ENCODE measurements around the gene RAD23B.
"Not testable (repeated sequence)": the region's sequence is repeated elsewhere in the genome, so short reads cannot be mapped to it uniquely, and the experiment has no call there.

Gene RAD23B

DNA sequence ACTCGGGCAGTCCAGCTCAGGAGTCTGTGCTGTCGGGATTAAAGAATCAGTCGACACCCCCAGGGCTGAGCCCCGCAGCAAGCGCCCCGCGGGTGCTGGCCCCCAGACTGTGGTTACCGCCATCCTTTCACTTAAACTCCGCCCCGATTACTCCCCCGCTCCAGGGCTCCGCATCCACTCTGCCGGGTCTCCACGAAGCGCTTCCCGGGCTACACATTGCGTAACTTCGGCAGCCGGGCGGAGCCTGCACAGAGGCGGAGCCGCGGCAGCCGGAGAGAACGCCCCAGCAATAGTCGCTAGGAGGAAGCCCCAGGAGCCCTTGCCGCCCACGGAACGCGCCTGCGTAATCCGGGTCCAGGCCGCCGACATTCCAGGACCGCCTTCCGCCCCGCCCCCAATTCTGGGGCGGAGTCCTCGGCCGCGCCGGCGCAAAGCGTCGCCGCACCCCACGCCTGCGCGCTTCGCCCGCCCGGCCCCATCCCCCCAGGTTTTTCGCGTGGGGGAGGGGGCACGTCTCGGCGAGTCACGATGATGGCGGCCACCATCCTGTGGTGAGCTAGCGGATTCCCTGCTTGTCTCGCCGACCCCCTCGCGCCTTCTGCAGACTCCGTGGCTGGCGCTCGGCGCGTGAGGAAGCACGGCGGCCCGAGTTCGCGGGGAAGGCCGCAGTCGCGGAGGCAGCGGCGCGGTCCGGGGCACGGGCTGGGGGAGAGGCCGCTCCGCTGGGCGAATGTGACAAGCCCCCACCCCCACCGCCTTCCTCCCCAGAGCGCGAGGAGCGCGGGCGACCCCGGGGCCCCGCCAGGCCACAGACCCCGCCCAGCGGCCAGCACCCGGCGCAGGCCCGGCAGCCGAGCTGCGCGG lies at the start of gene RAD23B:
TSS of gene RAD23B (plus strand) at position 521 of the 864 bp plus-strand sequence. CDS start 351 bp downstream, outside the sequence.
- ATAC-seq: peak; percentile 90 to 91

GRCh38 chr9:107235765-107236442 lies 47.2 kb upstream of the RAD23B start:
- no peak for ATAC-seq

DNA sequence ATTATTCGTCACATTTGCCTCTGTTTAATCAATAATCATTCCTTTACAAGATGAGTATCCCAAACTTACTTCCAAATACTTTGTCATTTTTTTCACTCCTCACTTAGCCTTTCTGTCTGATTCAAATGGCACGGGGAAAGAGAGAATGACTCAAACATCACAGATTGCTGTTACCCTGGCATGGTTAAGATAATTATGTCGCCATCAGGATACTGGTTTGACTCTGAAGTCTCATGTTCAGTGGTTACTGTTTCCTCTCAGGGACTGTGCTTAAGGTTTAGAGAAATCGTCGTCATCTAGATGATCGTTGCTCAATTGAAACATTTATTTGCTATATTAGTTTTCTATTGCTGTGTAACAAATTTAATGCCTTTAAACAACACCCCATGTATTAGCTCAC lies 45.2 kb upstream of the RAD23B start:
- peak; percentile 53 to 86 for ATAC-seq

DNA sequence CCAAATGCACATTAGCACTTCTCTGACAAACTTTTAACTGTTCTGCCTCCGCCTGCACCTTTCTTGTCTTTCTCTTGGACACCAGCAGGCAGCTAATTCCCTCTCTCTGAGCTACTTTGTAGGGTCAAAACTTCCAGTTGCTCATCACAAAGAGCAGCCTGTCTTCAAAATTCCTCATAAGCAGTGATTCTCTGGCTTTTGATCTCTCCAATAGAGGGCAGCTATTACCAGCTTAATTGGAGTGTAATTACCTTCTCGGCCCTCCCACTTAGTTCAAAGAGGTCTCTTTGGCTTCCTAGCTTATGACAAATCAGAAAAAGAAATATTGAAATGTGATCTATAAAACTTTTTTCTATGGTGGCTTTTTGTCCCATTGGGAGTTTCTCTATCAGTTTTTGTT lies 43.6 kb upstream of the RAD23B start:
- ATAC-seq: no peak

DNA sequence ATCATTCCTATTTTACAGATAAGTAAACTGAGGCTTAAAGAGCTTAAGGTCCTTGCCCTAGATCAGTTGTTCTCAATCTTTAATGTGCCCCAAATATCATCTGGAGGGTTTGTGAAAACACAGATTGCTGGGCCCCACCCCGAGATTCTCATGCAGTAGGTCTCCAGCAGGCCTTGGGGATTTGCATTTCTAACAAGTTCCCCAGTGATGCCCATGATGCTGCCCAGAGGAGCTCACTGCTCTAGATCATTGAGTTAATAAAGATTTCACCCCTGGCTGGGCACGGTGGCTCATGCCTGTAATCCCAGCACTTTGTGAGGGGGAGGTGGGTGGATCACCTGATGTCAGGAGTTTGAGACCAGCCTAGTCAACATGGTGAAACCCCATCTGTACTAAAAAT lies 42.8 kb upstream of the RAD23B start:
- no peak for ATAC-seq

DNA sequence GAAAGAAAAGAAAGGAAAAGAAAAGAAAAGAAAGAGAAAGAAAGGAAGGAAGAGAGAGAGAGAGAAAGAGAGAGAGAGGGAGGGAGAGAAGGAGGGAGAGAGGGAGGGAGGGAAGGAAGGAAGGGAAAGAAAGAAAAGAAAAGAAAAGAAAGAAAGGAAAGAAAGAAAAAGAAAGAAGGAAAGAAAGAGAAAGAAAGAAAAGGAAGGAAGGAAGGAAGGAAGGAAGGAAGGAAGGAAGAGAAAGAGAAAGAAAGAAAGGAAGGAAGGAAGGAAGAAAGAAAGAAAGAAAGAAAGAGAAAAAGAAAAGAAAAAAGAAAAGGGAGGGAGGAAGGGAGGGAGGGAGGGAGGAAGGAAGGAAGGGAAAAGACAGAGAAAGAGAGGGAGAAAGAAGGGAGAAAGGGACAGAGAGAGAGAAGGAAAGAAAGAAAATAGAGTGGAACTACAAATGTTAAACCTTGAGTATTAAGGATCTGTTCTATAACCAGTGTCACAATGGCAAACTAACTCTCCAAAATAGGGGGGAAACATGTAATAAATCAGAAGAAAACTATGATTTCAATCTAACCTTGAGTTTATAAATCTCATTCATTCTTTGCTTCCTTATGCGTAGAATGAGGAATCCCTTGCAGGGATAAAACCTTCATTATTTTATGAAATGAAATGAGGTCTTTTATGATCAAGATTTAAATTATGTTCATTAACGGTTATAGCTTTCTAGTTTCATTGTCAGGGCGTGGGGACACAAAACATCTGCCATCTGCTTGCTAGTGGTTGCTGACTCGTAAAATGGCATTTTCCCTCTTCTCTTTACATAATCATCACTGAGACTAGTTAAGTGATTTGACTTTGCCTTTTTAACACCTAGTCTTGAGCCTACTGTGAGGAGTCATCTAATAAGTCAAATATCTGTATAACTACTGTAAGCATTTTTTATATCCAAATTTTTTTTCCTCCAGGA lies 40.7 kb upstream of the RAD23B start:
- ATAC-seq: peak; percentile 35 to 59

- peak; percentile 92 to 94 for ATAC-seq
Observed at GRCh38 chr9:107243742-107244141, 39.3 kb upstream of the RAD23B start.

GRCh38 chr9:107246259-107247254 lies 36.5 kb upstream of the RAD23B start:
- ATAC-seq: no peak

GRCh38 chr9:107248714-107249113 lies 34.4 kb upstream of the RAD23B start:
- ATAC-seq: no peak

DNA sequence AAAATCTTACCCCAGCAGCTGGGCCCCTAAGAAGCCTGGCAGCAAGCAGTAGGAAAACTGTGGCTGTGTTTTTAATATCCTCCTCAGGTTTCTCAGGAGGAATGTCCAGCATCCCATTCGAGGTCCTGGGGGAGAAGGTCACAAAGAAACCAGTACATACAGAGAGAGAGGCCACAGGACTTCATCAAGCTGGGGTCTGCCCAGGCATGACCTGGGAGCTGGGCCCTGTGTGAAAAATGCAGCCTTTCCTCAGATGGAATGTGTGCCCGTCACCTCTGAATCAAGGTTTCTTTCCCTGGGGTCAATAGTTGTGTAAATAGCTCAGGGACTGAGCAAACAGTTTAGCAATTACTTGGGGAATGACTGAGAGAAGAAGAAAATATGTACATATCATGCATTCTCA lies 33.9 kb upstream of the RAD23B start:
- no peak for ATAC-seq

DNA sequence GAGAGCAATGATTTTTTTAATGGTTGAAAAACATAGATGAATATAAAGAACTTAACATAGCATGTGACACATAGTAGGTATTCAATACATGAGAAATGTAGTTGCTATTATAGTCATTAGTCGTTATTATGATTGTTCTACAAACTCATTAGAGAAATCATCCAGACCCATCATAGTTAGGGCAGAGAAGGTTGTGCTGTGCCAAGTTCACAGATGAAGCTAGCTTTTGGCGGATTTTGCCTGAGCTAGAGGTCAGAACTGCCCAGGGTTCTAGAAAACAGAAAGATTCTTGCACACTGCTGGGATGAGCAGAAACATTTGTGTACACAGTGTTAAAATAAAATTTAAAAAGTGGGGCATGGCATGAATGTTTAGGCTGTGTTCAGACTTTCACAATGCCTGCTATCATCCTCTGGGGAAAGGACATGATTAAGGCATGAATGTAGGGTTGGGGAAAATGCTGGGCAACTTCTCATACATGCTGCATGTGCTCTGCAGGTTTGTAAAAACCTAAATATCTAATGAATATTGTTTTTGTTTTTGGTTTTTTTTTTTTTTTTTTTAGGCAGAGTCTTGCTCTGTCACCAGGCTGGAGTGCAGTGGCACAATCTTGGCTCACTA lies 33.3 kb upstream of the RAD23B start:
- no peak for ATAC-seq

DNA sequence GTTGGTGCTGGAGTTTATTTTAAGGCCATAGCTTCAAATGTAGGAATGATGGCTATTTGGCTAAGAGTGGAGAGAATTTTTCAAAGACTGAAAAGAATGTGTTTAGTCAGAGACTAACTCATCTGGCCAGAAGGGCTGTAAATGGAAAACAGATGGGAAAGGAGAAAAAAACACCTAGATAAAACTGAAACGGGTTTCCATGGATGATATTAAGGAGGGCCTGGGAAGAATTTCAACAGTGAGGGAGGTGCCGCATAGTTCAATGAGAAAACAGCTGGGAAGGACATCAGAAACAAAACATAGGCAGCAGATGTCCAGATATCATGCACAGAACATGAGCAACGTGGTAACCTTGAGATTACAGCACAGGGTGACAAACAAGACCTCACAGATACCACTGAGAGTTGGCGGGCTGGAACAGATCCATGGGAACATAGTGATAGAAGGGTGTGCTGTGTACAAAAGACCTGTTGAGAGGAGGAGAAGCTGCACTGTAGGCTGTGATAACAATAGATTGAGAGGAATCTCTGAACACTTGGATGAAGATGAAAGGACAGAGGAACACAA lies 31.2 kb upstream of the RAD23B start:
- no peak for ATAC-seq

GRCh38 chr9:107258919-107259318 lies 24.2 kb upstream of the RAD23B start:
- ATAC-seq: no peak

DNA sequence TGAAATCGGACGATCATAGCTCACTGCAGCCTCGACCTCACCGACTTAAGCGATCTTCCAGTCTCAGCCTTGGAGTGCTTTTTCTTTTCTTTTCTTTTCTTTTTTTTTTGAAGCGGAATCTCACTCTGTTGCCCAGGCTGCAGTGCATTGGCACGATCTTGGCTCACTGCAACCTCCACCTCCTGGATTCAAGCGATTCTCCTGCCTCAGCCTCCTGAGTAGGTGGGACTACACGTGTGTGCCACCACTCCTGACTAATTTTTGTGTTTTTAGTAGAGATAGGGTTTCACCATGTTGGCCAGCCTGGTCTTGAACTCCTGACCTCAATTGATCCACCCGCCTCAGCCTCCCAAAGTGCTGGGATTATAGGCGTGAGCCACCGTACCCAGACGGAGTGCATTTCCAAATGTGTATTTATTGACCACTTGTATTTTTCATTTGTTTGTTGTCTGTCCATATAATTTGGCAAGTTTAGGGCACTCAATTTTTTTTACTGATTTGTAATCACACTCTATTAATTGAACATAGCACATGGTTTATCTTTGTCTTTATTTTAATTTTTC lies 23.2 kb upstream of the RAD23B start:
- ATAC-seq: not testable (repeated sequence)

DNA sequence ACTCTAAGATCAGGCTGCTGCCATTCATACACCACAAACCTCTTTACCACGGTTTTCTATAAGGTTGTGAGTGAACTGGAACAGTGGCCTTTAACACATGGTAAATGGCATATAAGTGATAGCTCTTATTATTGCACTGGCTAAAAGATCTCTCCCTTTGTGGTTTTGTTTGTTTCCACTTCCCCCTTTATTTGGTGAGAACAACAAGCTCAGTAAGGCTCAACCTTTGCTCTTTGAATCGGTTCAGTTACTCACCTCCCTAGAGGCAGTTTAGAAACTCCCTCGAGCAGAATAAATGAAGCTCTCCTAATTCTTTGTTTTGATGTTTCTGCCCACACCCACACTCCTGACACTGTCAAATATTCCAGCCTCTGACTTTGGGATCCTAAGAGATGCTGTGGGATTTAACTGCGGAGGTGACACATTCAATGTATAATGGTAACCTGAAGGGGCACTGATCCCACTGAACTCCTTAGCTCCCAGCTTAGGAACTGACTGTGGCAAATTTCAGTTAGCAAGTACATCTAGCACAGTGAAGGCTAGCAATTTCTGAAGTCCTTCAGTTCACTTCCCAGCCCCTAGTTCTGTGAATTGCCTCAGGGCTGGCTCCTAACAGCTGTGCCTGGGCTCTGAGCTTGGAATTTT lies 22.5 kb upstream of the RAD23B start:
- peak; percentile 25 to 55 for ATAC-seq

- ATAC-seq: no peak
Observed at GRCh38 chr9:107261106-107261505, 22.0 kb upstream of the RAD23B start.

DNA sequence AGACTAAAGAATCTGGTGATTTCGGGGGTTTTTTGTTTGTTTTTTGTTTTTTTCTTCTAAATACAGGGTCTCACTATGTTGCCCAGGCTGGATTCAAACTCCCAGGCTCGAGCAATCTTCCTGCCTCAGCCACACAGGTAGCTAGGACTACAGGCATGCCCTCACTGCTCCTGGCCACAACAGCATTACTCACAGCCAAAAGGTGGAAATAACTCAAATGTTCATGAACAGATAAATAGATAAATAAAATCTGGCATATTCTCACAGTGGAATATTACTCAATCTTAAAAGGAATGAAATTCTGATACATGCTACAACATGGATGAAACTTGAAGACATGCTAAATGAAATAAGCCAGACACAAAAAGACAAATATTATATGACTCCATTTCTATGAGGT lies 19.8 kb upstream of the RAD23B start:
- no peak for ATAC-seq

DNA sequence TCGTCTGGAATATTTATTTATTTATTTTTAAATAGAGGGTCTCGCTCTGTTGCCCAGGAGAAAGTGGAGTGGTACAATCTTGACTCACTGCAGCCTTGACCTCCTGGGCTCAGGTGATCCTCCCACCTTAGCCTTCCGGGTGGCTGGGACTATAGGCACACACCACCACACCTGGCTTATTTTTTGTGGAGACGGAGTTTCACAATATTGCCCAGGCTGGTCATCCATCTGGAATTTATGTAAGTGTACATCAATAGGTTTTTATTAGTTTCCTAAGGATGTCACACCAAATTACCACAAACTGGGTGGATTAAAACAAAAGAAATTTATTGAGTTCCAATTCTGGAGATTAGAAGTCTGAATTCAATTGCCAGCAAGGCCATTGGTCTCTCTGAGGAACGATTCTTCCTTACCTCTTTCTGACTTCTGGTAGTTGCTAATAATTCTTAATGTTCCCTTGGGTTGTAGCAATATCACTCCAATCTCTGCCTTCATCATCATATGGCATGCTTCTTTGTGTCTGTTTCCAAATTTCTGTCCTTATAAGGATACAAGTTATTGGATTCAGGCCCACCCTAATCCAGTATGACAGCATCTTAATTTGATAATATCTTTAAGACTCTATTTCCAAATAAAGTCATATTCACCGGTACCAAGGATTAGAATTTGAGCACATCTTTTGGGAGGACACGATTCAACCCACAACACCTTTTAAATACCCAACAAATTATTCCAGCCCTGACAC lies 16.3 kb upstream of the RAD23B start:
- ATAC-seq: no peak

GRCh38 chr9:107268560-107268959 lies 14.5 kb upstream of the RAD23B start:
- ATAC-seq: no peak

All from activated CD4-positive, CD25-positive, alpha-beta regulatory T cell treated with anti-CD3 and anti-CD28 coated beads, Interleukin-2, amount 50 U/mL, for 24 hours (primary cell).